GM19463 (cell line): Measurements from ENCODE around the gene SP3.
A peak's percentile ranks its signal among the peaks of the same experiment; 100 is the strongest.

ENCODE experiments used
- ATAC-seq: cut with Tn5 transposase; IDR thresholded peaks from one replicate; pipeline ENCODE4 v1.9.1; 2021; ENCODE audit warnings: mild to moderate bottlenecking, moderate library complexity; ENCODE audit not compliant: unreplicated experiment

Gene SP3

GRCh38 chr2:173969886-173970285, 4.7 kb upstream of the SP3 start:
- no peak for ATAC-seq

GRCh38 chr2:173968551-173968950, 3.4 kb upstream of the SP3 start:
- ATAC-seq, result no peak

- ATAC-seq, result no peak
These were observed 1.3 kb upstream of the SP3 start for GRCh38 chr2:173966274-173967098.

- ATAC-seq, result peak; percentile 23
These were observed 405 bp downstream of the SP3 start for GRCh38 chr2:173964565-173965371.

- ATAC-seq, result peak; percentile 52
These were observed 1.2 kb downstream of the SP3 start for GRCh38 chr2:173963817-173964564.

- ATAC-seq, result peak; percentile 5
These were observed 1.8 kb downstream of the SP3 start for GRCh38 chr2:173963323-173963816.

- no peak for ATAC-seq
These were observed 2.5 kb downstream of the SP3 start for GRCh38 chr2:173962583-173963110.

GRCh38 chr2:173962031-173962430, 3.1 kb downstream of the SP3 start:
- no peak for ATAC-seq

- no peak for ATAC-seq
These were observed 3.8 kb downstream of the SP3 start for GRCh38 chr2:173961346-173961705.

GRCh38 chr2:173959909-173960308, 5.3 kb downstream of the SP3 start:
- no peak for ATAC-seq

GRCh38 chr2:173959358-173959884, 5.8 kb downstream of the SP3 start:
- ATAC-seq, result no peak

GRCh38 chr2:173958198-173958846, 6.9 kb downstream of the SP3 start:
- no peak for ATAC-seq

- no peak for ATAC-seq
These were observed 7.7 kb downstream of the SP3 start for GRCh38 chr2:173957517-173957916.

- no peak for ATAC-seq
These were observed 8.7 kb downstream of the SP3 start for GRCh38 chr2:173956454-173956853.

- ATAC-seq, result no peak
These were observed 9.3 kb downstream of the SP3 start for GRCh38 chr2:173955867-173956266.

- no peak for ATAC-seq
These were observed 10.2 kb downstream of the SP3 start for GRCh38 chr2:173955004-173955403.

- ATAC-seq, result no peak
These were observed 12.1 kb downstream of the SP3 start for GRCh38 chr2:173953047-173953424.

GRCh38 chr2:173952267-173953046, 12.7 kb downstream of the SP3 start:
- ATAC-seq, result no peak

- ATAC-seq, result no peak
These were observed 16.3 kb downstream of the SP3 start for GRCh38 chr2:173948842-173949241.

- no peak for ATAC-seq
These were observed 17.0 kb downstream of the SP3 start for GRCh38 chr2:173948198-173948597.
